Caco-2 (cell line): ENCODE measurements around the gene PDIA4. TPM values are rescaled to one million over a fixed set of nuclear protein-coding genes. Genes with fewer than 3 reads are reported as not detected.

ENCODE experiments used
- BruUV-seq: library from RNA; stranded (reverse); fragments of 400-500 nt; replicated peaks from 2 replicates; lab custom pipeline; 2021; lab: Mats Ljungman, UMichigan
- CTCF ChIA-PET: fragments of 300-600 bp; sonication (Branson Sonifier 250); formaldehyde crosslinking; loops from one replicate; lab custom pipeline; 2022; ENCODE audit warnings: antibody characterized with exemption; lab: Charles Lee
- POLR2A ChIA-PET: fragments of 300-600 bp; sonication (Branson Sonifier 250); formaldehyde crosslinking; loops from one replicate; lab custom pipeline; 2022; ENCODE audit warnings: antibody characterized with exemption; lab: Charles Lee
- DNase-seq, 2 experiments: peaks; one replicate each; pipeline versions ENCODE4 v3.0.0 to v3.0.0-alpha.2; 2020 to 2022
- H3K27me3 ChIP-seq: replicated peaks from 2 replicates; pipeline ENCODE4 v1.6.0; 2011; ENCODE audit warnings: low read length; ENCODE audit not compliant: control insufficient read depth, insufficient read depth
- H3K36me3 ChIP-seq: 2 replicates; pipeline ENCODE4 v1.5.1; 2011; ENCODE audit warnings: low read length; ENCODE audit not compliant: control insufficient read depth, insufficient read depth
- H3K4me1 ChIP-seq: fragments of 250-450 bp; sonication (Bioruptor Pico); 2 replicates; pipeline ENCODE4 v1.5.1; 2020; ENCODE audit warnings: mild to moderate bottlenecking
- H3K4me3 ChIP-seq: 2 replicates; pipeline ENCODE4 v1.5.1; 2011; ENCODE audit warnings: low read depth, mild to moderate bottlenecking, control low read depth, low read length
- H3K9me3 ChIP-seq: fragments of 250-450 bp; sonication (Bioruptor Pico); 2 replicates; pipeline ENCODE4 v1.5.1; 2020; ENCODE audit warnings: mild to moderate bottlenecking, moderate library complexity
- H3K27ac Mint-ChIP-seq: one replicate; pipeline ENCODE4 v1.8.0; 2022; ENCODE audit warnings: mixed read lengths; ENCODE audit not compliant: unreplicated experiment
- H3K27me3 Mint-ChIP-seq: one replicate; pipeline ENCODE4 v1.8.0; 2022; ENCODE audit warnings: mixed read lengths; ENCODE audit not compliant: insufficient read depth, unreplicated experiment
- H3K36me3 Mint-ChIP-seq: one replicate; pipeline ENCODE4 v1.8.0; 2022; ENCODE audit warnings: mild to moderate bottlenecking, mixed read lengths; ENCODE audit not compliant: insufficient read depth, unreplicated experiment
- H3K4me1 Mint-ChIP-seq: one replicate; pipeline ENCODE4 v1.8.0; 2022; ENCODE audit warnings: low read depth, mixed read lengths; ENCODE audit not compliant: unreplicated experiment
- H3K4me3 Mint-ChIP-seq: one replicate; pipeline ENCODE4 v1.8.0; 2022; ENCODE audit warnings: mild to moderate bottlenecking, moderate library complexity, mixed read lengths; ENCODE audit not compliant: unreplicated experiment
- H3K9me3 Mint-ChIP-seq: one replicate; pipeline ENCODE4 v1.8.0; 2022; ENCODE audit warnings: mixed read lengths; ENCODE audit not compliant: unreplicated experiment
- intact Hi-C: fragments of 100-400 bp; cut with micrococcal nuclease; formaldehyde crosslinking; loops from one replicate; pipeline ENCODE4 v1.10.0; 2022; ENCODE audit not compliant: unreplicated experiment
- total RNA-seq: library from RNA; stranded (reverse); gene quantifications from 2 replicates; pipeline ENCODE4 v1.2.3, GENCODE V29; 2022
- TF ChIP-seq, protein P1 (sequence below), 2 experiments: fragments of 200-600 bp in 1 of 2; IDR thresholded peaks; 1 replicate in 1 of 2; 2 replicates in 1 of 2; pipeline versions ENCODE4 v1.5.1 to v1.8.0; 2011 to 2022; ENCODE audit warnings: antibody characterized with exemption in 1 of 2, control low read depth in 1 of 2, inconsistent platforms in 1 of 2, low read depth in 1 of 2, low read length in 1 of 2, mild to moderate bottlenecking in 1 of 2, moderate library complexity in 1 of 2; ENCODE audit not compliant: insufficient read depth in 1 of 2, severe bottlenecking in 1 of 2, unreplicated experiment in 1 of 2

PDIA4 gene
- total RNA-seq, 1 experiment from 2014 or later: 197 TPM

DNA sequence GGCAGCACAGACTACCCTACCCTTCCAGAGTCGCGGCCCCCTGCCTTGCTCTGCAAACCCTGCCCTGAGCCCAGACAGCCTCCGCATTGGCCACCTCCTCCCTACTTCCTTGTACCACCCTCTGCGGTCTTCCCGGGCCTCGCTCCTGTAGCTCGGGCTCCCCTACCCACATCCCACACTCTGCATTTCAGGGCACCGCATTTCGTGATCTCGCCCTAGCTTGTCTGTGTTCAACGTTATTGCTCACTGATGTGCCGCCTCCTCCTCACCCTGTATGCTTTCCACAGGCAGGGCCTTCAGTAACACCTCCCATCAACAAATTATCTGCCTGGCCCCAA lies 6.6 kb downstream of the PDIA4 start:
- CTCF ChIA-PET: no interaction called here
- Mint-ChIP-seq H3K9me3 (no peaks in the 10 kb centered on the region), H3K27me3 (no peaks in the 10 kb centered on the region), H3K36me3 (peaks cover 53% of the 10 kb centered on the region), H3K4me1 (peaks cover 18% of the 10 kb centered on the region), H3K4me3 (no peak overlapping the region), H3K27ac (no peak overlapping the region)
- DNase-seq: no peak
- no peaks in the 10 kb centered on the region for H3K4me1 ChIP-seq
- BruUV-seq: no TSS peak
- TF ChIP-seq, protein P1, sequence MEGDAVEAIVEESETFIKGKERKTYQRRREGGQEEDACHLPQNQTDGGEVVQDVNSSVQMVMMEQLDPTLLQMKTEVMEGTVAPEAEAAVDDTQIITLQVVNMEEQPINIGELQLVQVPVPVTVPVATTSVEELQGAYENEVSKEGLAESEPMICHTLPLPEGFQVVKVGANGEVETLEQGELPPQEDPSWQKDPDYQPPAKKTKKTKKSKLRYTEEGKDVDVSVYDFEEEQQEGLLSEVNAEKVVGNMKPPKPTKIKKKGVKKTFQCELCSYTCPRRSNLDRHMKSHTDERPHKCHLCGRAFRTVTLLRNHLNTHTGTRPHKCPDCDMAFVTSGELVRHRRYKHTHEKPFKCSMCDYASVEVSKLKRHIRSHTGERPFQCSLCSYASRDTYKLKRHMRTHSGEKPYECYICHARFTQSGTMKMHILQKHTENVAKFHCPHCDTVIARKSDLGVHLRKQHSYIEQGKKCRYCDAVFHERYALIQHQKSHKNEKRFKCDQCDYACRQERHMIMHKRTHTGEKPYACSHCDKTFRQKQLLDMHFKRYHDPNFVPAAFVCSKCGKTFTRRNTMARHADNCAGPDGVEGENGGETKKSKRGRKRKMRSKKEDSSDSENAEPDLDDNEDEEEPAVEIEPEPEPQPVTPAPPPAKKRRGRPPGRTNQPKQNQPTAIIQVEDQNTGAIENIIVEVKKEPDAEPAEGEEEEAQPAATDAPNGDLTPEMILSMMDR (IDR thresholded peaks at IDR 0.05; ENCODE audit: insufficient read depth in 1 of 2, low read depth in 1 of 2, low read length in 1 of 2, severe bottlenecking in 1 of 2, unreplicated experiment in 1 of 2): no peak
- POLR2A ChIA-PET: no interaction called here
- H3K36me3 ChIP-seq: no peaks in the 10 kb centered on the region; the same call in 1 of the 2 replicates
- H3K9me3 ChIP-seq: no peaks in the 10 kb centered on the region
- H3K4me3 ChIP-seq: no peak overlapping the region
- intact Hi-C loops: no loop called here
- no peaks in the 10 kb centered on the region for H3K27me3 ChIP-seq

DNA sequence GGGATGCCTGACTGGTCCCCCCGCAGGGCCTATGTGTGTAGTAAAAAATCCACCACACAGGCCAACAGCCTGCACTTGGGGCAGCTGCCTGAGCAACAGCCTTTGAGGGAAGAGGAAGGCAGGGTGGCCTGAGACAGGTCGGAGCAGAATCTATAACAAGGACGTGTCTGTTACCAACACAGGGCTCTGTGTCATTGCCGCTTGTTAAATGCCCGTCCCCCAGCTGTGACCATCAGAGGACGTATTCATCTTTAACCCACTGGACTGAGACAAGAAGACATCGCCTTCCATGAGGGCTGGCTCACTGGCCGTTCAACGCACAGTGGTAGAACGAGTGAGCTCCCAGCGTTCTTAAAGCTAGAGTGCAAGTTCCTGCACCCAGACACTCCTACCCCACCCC lies 7.8 kb downstream of the PDIA4 start:
- POLR2A ChIA-PET: no interaction called here
- no peak for DNase-seq
- H3K4me1 Mint-ChIP-seq: peaks cover 12% of the 10 kb centered on the region
- BruUV-seq: no TSS peak
- Histone ChIP-seq H3K4me3 (no peak overlapping the region), H3K27me3 (no peaks in the 10 kb centered on the region), H3K4me1 (no peaks in the 10 kb centered on the region), H3K9me3 (no peaks in the 10 kb centered on the region), H3K36me3 (peaks cover 2% of the 10 kb centered on the region)
- no peak overlapping the region for H3K4me3 Mint-ChIP-seq
- H3K27ac Mint-ChIP-seq: no peak overlapping the region
- peaks cover 63% of the 10 kb centered on the region for H3K36me3 Mint-ChIP-seq
- CTCF ChIA-PET: no interaction called here
- no peaks in the 10 kb centered on the region for H3K27me3 Mint-ChIP-seq
- H3K9me3 Mint-ChIP-seq: no peaks in the 10 kb centered on the region
- intact Hi-C loops: no loop called here
- TF ChIP-seq, protein P1 (IDR thresholded peaks at IDR 0.05; ENCODE audit: insufficient read depth in 1 of 2, low read depth in 1 of 2, low read length in 1 of 2, severe bottlenecking in 1 of 2, unreplicated experiment in 1 of 2): no peak

DNA sequence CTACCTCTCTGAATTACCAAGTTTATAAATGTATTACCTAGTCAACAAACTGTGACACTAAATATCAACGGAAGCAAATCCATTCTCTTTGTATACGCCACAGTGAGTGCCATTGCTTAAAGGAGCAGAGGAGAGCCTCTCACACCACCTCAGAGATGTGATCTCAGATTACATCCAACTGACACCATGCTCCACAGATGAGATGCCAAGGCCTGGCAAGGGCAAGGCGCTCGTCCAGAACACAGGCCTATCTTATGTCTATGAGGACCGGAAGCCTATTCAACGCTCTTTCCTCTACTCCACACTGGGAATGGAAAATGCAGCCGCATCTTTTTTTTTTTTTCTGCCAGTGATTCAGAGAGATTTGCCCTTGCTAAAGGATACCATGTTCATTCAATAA lies 11.4 kb downstream of the PDIA4 start:
- ChIA-PET CTCF (no interaction called here), POLR2A (no interaction called here)
- H3K4me3 Mint-ChIP-seq: no peak overlapping the region
- no peak overlapping the region for H3K27ac Mint-ChIP-seq
- H3K36me3 Mint-ChIP-seq: peaks cover 70% of the 10 kb centered on the region
- no TSS peak for BruUV-seq
- intact Hi-C loops: no loop called here
- peaks cover 4% of the 10 kb centered on the region for H3K36me3 ChIP-seq
- TF ChIP-seq, protein P1 (IDR thresholded peaks at IDR 0.05; ENCODE audit: insufficient read depth in 1 of 2, low read depth in 1 of 2, low read length in 1 of 2, severe bottlenecking in 1 of 2, unreplicated experiment in 1 of 2): no peak
- H3K4me1 ChIP-seq: no peaks in the 10 kb centered on the region
- H3K9me3 ChIP-seq: no peaks in the 10 kb centered on the region
- DNase-seq: no peak
- H3K27me3 Mint-ChIP-seq: no peaks in the 10 kb centered on the region
- H3K4me3 ChIP-seq: no peak overlapping the region
- H3K4me1 Mint-ChIP-seq: no peaks in the 10 kb centered on the region
- no peaks in the 10 kb centered on the region for H3K27me3 ChIP-seq
- H3K9me3 Mint-ChIP-seq: no peaks in the 10 kb centered on the region
